Upper lobe of left lung (tissue), 6 donors: Measurements from ENCODE around the gene AMTN. TPM values are rescaled to one million over a fixed set of nuclear protein-coding genes. Genes with fewer than 3 reads are reported as not detected.
"Not testable (repeated sequence)": the region's sequence is repeated elsewhere in the genome, so short reads cannot be mapped to it uniquely, and the experiment has no call there.

Source experiments
- ATAC-seq, 2 donors: fragments of 200-7000 bp; cut with Tn5 transposase; one replicate each; pipeline ENCODE4 v1.9.1; 2022; ENCODE audit warnings: mild to moderate bottlenecking in 2 of 2, moderate library complexity in 2 of 2; ENCODE audit not compliant: low FRiP score in 2 of 2
- DNase-seq, 2 donors: peaks; one replicate each; pipeline ENCODE4 v3.0.0-alpha.2; 2019 to 2020
- H3K27ac ChIP-seq, 4 donors: fragments of 200-600 bp; sonication (generic); one replicate each; pipeline ENCODE4 v1.5.1; 2016 to 2019
- H3K27me3 ChIP-seq, 4 donors: fragments of 200-600 bp; sonication (generic); one replicate each; pipeline ENCODE4 v1.5.1; 2017 to 2019
- H3K36me3 ChIP-seq, 4 donors: fragments of 200-600 bp; sonication (generic); one replicate each; pipeline ENCODE4 v1.5.1; 2016 to 2019
- H3K4me1 ChIP-seq, 4 donors: fragments of 200-600 bp; sonication (generic); one replicate each; pipeline ENCODE4 v1.5.1; 2018 to 2019
- H3K4me3 ChIP-seq, 4 donors: fragments of 200-600 bp; sonication (generic); one replicate each; pipeline ENCODE4 v1.5.1; 2017 to 2019; ENCODE audit warnings: mild to moderate bottlenecking in 2 of 4, moderate library complexity in 1 of 4
- H3K9me3 ChIP-seq, 4 donors: fragments of 200-600 bp; sonication (generic); one replicate each; pipeline ENCODE4 v1.5.1; 2018 to 2019
- EP300 ChIP-seq, 4 donors: sonication (generic); formaldehyde crosslinking; IDR thresholded peaks; one replicate each; pipeline ENCODE4 v1.5.1; 2017; ENCODE audit warnings: antibody characterized with exemption in 4 of 4, control low read depth in 2 of 4
- POLR2A ChIP-seq, 4 donors: fragments of 450-650 bp; IDR thresholded peaks; one replicate each; pipeline ENCODE4 v1.5.1; 2016 to 2017; ENCODE audit warnings: antibody characterized with exemption in 4 of 4, mild to moderate bottlenecking in 2 of 4
- POLR2AphosphoS5 ChIP-seq, 2 donors: sonication (generic); formaldehyde crosslinking; IDR thresholded peaks; one replicate each; pipeline ENCODE4 v1.5.1; 2017; ENCODE audit warnings: antibody characterized with exemption in 2 of 2
- WGBS, 2 donors: methylation state at CpG; one replicate each; pipeline ENCODE4 v1.1.5; 2017 to 2018; 5-methylcytosine and 5-hydroxymethylcytosine counted together
- total RNA-seq, 6 donors: library from RNA; depleted of rRNA in 4 of 6; stranded (reverse); fragments of >200 nt in 4 of 6; gene quantifications; one replicate each; pipeline versions ENCODE4 v1.1.0 to v1.2.1, GENCODE V29; 2016 to 2021
- TF ChIP-seq, protein P1 (sequence below), 6 experiments: fragments of 450-650 bp in 4 of 6; fragments of 200-600 bp in 2 of 6; sonication (generic) in 2 of 6; IDR thresholded peaks; one replicate each; pipeline ENCODE4 v1.5.1; 2016 to 2019; ENCODE audit warnings: antibody characterized with exemption in 6 of 6
- donor health status: DM: no; HTN: no; CAD: no; lungs with moderate emphysema.
- donor health status: DM: no; HTN: yes; CAD: no; lungs with severe emphysema.

AMTN gene
- total RNA-seq, 6 donors from 2014 or later = not detected

DNA sequence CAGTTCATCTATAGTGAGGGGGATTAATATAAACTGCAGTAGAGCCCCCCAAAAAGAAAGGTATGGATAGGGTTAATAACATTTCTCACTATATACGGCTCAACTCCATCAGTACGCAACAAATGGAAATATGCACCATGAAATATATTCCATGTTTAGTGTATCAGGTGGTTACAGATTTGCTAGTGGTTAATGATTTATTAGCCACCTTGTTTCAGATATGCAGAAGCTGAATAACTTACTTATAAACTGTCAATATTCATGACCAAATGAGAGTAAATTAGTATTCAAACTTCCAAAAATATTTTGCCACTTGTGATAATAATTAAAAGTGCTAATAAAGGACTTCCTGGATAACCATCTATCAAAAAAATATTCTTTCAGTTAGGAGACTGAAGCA, 14.8 kb downstream of the AMTN start:
- Histone ChIP-seq H3K4me1 (no peaks in the 10 kb centered on the region), H3K27me3 (no peaks in the 10 kb centered on the region), H3K9me3 (no peaks in the 10 kb centered on the region), H3K27ac (no peak overlapping the region), H3K4me3 (no peak overlapping the region), H3K36me3 (no peaks in the 10 kb centered on the region)
- TF ChIP-seq, protein P1, sequence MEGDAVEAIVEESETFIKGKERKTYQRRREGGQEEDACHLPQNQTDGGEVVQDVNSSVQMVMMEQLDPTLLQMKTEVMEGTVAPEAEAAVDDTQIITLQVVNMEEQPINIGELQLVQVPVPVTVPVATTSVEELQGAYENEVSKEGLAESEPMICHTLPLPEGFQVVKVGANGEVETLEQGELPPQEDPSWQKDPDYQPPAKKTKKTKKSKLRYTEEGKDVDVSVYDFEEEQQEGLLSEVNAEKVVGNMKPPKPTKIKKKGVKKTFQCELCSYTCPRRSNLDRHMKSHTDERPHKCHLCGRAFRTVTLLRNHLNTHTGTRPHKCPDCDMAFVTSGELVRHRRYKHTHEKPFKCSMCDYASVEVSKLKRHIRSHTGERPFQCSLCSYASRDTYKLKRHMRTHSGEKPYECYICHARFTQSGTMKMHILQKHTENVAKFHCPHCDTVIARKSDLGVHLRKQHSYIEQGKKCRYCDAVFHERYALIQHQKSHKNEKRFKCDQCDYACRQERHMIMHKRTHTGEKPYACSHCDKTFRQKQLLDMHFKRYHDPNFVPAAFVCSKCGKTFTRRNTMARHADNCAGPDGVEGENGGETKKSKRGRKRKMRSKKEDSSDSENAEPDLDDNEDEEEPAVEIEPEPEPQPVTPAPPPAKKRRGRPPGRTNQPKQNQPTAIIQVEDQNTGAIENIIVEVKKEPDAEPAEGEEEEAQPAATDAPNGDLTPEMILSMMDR (IDR thresholded peaks at IDR 0.05) = no peak
- TF ChIP-seq EP300 (IDR thresholded peaks at IDR 0.05) (no peak), POLR2AphosphoS5 (IDR thresholded peaks at IDR 0.05) (no peak)
- ATAC-seq (no peak), DNase-seq (no peak)
- 58 to 67% methylated on average over 2 of the region's 2 CpGs for WGBS, 2 donors

DNA sequence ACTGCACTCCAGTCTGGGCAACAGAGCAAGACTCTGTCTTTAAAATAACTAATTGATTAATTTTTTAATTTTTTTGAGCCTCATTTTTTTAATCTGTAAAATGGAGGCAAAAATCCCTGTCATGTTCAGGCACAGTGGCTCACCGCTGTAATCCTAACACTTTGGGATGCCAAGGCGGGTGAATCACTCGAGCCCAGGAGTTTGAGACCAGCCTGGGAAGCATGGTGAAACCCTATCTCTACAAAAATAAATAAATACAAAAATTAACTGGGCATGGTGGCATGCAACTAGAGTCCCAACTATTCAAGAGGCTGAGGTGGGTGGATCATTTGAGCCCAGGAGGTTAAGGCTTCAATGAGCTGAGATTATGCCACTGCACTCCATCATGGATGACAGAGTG, 15.4 kb downstream of the AMTN start:
- Histone ChIP-seq H3K27ac (no peak overlapping the region), H3K36me3 (no peaks in the 10 kb centered on the region), H3K27me3 (no peaks in the 10 kb centered on the region), H3K4me1 (no peaks in the 10 kb centered on the region), H3K4me3 (no peak overlapping the region), H3K9me3 (no peaks in the 10 kb centered on the region)
- DNase-seq (no peak), ATAC-seq (no peak)
- 89 to 95% methylated on average over 3 of the region's 3 CpGs for WGBS, 2 donors
- no peak for TF ChIP-seq POLR2A (IDR thresholded peaks at IDR 0.05)
- TF ChIP-seq EP300 (IDR thresholded peaks at IDR 0.05) = no peak
- TF ChIP-seq, protein P1 (IDR thresholded peaks at IDR 0.05) = no peak
- TF ChIP-seq POLR2AphosphoS5 (IDR thresholded peaks at IDR 0.05) = no peak

DNA sequence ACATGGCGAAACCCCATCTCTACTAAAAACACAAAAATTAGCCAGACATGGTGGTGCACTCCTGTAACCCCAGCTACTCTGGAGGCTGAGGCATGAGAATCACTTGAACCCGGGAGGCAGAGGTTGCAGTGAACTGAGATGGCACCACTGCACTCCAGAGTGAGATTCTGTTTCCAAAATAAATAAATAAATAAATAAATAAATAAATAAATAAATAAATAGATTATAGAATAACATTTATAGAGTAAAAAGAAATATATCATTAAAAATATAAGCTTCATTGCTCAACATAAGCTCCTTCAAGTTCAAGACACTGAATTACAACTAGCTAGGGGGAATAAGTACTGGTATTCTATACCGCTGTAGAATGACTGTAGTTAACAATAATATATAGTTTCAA, 16.5 kb downstream of the AMTN start:
- WGBS, 2 donors = 93% methylated on average over 3 of the region's 3 CpGs
- not testable (repeated sequence) for H3K9me3 ChIP-seq, H3K4me1 ChIP-seq, H3K27me3 ChIP-seq, ATAC-seq, H3K36me3 ChIP-seq, H3K4me3 ChIP-seq, DNase-seq, H3K27ac ChIP-seq

DNA sequence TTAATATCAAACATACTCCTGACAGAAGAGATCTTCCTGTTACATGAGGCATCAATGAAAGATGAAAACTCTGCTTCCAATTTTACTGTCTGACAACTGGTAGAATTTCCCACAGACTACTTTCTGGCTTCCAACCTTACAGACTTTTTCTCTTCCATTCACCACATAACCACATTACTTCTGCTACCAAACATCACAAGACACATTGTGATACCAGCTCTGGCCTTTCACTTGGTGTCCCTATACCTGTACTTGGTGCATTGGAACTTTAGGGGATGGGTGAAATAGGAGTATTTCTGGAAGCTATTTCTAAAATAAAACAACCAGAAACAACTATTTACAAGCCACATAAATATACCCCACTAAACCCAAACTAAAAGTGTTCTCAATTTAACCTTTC, 20.5 kb downstream of the AMTN start:
- no peak for ATAC-seq
- TF ChIP-seq POLR2AphosphoS5 (IDR thresholded peaks at IDR 0.05) = no peak
- no peak for TF ChIP-seq EP300 (IDR thresholded peaks at IDR 0.05)
- TF ChIP-seq POLR2A (IDR thresholded peaks at IDR 0.05) = no peak
- TF ChIP-seq, protein P1 (IDR thresholded peaks at IDR 0.05) = no peak
- no peak for DNase-seq
- Histone ChIP-seq H3K9me3 (no peaks in the 10 kb centered on the region), H3K27me3 (no peaks in the 10 kb centered on the region), H3K36me3 (no peaks in the 10 kb centered on the region), H3K4me3 (no peak overlapping the region), H3K27ac (no peak overlapping the region), H3K4me1 (no peaks in the 10 kb centered on the region)

DNA sequence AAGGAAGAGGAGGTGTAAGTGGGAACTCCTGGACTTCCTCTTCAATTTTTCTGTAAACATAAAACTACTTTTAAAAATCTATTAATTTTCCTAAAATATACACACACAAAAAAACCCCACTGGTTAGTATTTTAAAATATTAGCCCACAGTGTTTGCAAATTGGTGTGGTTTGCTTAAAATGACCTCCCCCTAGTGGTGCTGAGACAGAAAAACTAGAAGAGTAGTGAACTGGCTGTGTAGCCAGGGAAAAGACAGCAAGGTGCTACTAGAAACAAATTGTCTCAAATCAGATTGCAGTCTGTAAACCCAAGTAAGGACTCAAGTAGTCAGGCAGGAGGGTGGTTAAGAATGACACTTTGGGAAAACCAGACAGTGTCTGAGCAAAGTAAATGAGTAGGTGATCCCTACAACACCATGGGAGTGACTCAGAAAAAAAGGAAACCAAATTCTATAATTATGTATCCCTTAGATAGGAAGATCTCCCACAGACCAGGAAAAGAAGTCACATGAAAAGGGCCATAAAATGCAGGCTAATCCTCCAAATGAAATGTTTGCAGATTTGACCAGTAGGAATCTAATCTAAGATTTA, 26.0 kb downstream of the AMTN start:
- Histone ChIP-seq H3K4me3 (no peak overlapping the region), H3K27me3 (no peaks in the 10 kb centered on the region), H3K9me3 (no peaks in the 10 kb centered on the region), H3K36me3 (no peaks in the 10 kb centered on the region), H3K4me1 (no peaks in the 10 kb centered on the region), H3K27ac (no peak overlapping the region)
- DNase-seq (no peak), ATAC-seq (no peak)
- TF ChIP-seq POLR2AphosphoS5 (IDR thresholded peaks at IDR 0.05) (no peak), EP300 (IDR thresholded peaks at IDR 0.05) (no peak), POLR2A (IDR thresholded peaks at IDR 0.05) (no peak)
- TF ChIP-seq, protein P1 (IDR thresholded peaks at IDR 0.05) = peak in 2 of 6 experiments; percentile 7 to 9
